Activated T-cell treated with anti-CD3 and anti-CD28 coated beads for 1 hour (primary cell): ENCODE results near the gene ZSCAN12.
"Not testable (repeated sequence)": the region's sequence is repeated elsewhere in the genome, so short reads cannot be mapped to it uniquely, and the experiment has no call there.

ENCODE experiments used
- DNase-seq: peaks from one replicate; pipeline ENCODE4 v3.0.0-alpha.2; 2020; ENCODE audit warnings: low read depth

Gene ZSCAN12

DNA sequence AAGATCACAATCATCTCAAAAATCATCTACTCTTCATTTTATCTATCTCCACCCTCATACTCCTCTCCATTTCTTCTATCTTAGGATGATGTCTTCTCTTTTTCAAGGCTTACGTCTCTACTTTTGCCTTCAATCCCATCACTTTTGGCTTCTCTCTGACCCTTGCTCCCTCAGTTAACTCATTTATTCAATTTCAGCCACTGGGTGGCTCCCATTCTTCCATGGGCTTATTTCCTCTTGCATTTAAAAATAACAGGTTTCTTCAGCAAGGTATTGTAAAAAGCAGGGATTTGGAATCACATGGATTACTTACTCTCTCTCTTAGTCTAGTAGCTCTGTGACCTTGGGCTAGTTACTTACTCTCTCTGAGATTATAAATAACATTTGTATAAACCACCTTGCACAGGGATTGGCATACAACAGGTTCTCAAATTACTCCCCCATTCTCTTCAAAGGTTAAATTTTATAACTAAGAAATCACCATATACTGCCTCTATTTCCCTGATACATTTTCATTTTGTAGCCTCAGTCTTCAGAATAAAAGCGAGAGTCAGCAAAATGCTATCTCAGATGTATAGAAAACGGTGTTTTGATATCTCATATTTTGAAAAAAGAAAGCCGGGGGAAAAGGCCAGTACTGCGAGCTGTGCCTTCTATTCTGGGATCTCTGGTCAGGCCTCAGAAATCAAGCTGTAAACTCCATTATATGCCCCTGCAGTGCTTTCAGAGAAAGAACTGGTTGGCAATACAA, 5.5 kb downstream of the ZSCAN12 start:
- no peak for DNase-seq

DNA sequence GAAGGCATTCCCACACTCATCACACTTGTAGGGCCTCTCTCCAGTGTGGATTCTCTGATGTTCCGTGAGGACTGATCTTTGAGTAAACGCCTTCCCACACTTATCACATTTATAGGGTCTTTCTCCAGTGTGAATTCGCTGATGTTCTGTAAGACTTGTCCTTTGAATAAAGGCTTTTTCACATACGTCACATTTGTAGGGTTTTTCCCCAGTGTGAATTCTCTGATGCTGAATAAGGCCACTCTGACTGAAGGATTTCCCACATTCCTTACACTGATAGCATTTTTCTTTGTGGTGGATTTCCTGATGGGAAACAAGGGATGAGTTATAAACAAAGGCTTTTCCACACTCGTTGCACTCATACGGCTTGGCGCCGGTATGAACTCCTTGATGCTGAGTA, 8.9 kb downstream of the ZSCAN12 start:
- no peak for DNase-seq

DNA sequence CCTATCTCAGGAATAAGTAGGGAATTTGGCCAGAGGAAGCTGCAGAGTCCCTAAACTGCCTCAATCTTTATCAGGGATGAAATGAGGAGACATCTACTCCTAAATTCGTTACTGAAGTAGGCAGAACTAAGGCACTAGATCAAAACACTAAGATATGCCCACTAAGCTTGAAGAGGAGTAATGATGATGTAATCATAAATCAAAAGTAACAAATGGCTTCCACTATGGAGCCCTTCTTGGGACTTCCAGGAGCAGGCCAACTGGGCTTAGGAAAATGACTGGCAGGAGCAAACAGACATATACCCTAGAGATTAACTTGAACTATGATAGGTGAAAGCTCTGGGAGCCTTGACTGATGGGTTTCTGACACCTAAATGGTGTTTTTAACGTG, 15.4 kb downstream of the ZSCAN12 start:
- DNase-seq, result no peak

DNA sequence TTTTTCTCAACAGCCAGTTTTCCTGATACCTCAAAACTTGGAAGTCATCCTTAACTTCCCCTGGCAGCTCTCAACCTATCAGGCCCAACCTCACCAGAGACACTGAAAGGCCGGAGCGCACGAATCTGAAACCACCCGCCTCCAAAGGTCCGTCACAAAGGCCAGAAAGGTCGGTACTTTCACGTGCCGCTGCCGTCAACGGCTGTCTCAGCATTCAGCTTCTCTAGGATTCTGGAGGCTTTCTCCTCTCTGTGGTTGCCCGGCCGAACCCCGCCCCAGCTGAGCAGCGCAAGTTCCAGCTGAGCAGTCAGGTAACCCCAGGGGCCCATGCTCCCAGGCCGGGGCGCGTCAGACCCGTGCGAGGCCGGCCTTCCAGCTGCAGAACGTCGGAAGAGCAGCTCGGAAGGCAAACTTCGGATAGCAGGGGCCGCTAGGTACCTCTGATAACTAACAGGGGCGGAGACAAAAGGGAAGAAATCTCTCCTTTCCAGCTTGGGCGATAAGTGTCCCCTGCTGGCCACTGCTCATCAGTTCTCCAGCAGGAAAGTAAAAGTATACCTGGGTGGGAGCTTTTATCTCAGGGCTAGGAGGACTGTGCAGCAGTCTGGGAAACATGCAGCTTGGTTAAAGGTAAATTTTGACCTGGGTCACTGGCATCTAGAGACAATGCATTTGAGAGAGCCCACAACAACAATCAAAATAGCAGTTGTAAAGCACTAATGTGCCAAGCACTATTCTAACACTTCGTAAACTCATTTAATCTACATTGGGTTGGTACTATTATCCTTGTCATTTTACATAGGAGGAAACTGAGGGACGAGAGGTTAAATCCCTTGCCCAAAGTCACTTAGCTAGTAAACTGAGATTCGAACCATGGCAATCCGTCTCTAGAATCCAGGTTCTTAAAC, 16.1 kb downstream of the ZSCAN12 start:
- DNase-seq, result no peak

DNA sequence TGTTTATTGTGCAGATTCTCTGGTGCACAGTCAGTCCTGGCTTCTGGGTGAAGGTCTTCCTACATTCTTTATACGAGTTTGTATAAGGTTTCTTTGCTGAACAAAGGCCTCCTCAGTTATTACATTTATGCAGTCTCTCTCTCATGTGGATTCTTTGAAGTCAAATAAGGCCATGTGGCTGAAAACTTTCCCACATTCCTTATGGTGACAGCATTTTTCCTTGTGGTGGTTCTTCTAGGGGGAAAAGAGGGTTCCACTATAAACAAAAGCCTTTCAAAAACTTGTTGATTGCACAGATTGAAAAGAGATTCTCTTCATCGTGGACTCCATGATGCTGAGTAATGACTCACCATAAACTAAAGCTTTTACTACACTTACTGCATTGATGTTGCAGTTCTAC, 19.2 kb downstream of the ZSCAN12 start:
- DNase-seq, result no peak

DNA sequence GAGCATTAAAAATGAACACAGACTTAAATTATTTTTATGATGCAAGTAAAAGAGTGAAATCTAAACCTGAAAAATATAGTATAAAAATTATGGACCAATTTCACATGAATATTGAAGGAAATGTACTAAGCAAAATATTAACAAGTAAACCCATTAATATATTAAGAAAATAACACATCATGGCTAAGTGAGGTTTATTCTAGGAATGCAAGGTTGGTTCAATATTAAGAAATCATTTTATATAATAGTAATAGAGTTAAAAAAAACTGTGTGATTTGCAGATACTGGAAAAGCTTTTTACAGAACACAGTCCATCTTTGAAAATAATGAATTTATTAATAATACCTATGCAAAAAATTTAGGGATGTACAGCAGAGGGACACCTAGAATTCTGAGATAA, 20.9 kb downstream of the ZSCAN12 start:
- no peak for DNase-seq

DNA sequence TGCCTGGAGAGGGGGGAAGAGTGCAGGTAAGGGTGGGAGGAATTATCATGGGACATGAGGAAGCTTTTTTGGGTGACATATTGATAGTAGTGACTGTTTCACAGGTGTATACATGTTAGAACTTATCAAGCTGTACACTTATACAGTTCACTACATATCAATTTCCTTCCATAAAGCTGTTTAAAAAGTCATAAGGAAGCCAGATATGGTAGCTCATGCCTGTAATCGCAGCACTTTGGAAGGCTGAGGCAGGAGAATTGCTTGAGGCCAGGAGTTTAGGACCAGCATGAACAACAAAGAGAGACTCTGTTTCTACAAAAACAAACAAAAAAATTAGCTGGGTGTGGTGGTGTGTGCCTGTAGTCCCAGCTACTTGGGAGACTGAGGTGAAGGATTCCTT, 21.7 kb downstream of the ZSCAN12 start:
- no peak for DNase-seq

DNA sequence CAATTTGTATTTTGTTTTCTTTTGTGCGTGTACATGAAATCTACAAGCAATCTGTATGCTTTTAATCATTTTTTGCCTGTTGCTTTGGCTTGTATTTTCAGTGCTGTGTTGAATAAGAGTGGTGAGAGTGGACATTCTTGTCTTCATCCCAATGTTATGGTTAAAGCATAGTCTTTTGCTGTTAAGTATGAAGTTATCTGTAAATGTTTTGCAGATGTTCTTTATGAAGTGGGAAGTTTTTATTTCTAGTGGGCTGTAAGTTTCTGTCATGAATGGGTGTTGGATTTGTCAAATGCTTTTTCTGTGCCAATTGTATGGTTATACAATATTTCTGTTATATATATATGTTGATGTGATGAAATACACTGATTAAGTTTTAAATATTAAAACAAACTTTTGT, 25.6 kb downstream of the ZSCAN12 start:
- DNase-seq, result no peak

DNA sequence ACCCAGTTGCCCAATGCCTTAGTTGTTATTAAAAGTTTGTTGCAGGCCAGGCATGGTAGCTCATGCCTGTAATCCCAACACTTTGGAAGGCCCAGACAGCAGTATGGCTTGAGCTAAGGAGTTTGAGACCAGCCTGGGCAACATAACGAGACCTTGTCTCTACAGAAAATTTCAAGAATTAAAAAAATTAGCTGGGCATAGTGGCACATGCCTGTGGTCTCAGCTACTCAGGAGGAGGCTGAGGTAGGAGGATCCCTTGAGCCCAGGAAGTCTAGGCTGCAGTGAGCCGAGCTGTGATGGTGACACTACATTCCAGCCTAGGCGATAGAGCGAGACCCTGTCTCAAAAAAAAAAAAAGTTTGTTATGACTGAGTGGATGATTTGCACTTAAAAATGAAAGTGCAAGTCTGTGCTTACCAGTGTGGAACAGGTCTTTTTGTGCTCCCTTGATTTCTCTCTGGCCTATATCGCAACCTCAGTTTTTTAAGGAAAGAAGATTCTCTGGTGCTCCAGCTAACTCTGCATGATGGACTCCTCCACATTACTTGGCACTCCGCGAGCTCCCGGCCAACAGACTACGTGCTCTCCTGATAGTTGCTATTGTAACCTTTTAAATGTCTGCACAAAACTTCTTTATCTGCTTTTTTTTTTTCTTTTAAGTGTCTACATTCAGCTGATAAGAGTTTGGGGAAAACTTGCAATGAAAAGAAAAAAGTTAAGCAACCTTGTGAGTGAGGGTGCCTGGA, 27.7 kb downstream of the ZSCAN12 start:
- no peak for DNase-seq

DNA sequence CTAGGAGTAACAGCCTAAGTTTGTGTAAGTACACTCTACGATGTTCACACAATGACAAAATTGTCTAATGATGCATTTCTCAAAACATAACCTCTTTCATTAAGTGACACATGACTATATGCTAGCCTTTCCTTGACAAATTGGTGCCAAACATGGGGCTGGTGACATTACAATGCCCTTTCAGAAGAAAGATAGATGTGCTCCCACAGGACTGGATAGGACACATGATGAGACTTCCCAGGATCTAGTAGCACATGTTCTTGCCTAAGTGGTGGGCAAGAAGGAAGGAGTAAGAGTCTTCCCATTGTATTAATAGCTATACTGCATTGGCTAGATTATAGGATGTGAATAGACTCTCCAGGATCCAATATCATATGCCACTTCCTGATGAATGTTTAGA, 28.3 kb downstream of the ZSCAN12 start:
- no peak for DNase-seq

DNA sequence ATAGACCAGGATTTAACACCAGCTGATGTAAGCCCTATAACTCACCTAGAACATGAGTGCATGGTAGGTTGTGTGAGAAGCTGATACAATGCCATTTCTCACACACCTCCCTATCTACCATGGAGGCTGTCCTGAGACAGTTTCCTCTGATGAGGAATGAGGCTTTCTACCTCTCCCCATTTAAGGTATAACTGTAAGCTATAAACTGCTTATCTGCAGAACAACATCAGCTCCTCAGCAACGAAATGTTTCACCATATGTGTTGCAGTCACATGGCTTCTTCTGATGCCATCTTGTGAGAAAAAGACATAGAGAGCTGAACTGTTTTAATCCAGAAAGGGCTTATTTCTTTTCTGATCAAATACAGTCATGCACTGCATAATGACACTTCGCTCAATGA, 29.1 kb downstream of the ZSCAN12 start:
- no peak for DNase-seq

DNA sequence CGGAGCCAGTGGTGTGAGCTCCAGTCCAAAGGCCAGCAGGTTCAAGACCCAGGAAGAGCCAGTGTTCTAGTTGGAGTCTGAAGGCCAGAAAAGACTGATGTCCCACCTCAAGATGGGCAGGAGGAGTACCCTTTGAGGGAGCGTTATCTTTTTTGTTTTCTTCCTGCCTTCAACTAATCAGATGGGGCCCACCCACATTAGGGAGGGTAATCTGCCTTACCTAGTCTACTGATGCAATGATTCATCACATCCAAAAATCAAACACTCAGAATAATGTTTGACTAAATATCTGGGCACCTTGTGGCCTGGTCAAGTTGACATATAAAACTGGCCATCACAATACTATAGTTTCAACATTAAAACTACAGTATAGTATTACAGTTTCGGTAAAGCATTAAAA, 30.1 kb downstream of the ZSCAN12 start:
- no peak for DNase-seq

DNA sequence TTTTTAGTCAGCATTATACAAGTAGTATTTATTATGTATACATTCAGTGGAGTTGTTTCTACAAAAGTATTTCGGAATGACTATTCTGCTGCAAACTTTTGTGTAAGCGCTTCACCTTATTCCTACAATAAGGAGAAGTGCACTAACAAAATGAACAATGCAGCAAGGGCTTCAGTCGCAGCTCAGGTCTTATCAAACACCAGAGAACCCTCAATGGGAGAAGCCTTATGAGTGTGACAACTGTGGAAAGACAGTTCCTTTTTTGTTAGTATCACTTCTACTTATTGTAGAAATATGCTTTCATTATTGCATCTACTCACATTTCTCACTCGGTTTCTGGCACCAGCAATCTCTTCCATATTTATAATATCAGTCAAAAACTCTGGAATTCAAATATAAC, 31.0 kb downstream of the ZSCAN12 start:
- DNase-seq, result no peak

DNA sequence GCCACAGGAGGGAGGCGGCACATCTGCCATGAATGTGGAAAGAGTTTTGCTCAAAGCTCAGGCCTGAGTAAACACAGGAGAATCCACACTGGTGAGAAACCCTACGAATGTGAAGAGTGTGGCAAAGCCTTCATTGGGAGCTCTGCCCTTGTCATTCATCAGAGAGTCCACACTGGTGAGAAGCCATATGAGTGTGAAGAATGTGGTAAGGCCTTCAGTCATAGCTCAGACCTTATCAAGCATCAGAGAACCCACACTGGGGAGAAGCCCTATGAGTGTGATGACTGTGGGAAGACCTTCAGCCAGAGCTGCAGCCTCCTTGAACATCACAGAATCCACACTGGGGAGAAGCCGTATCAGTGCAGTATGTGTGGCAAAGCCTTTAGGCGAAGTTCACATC, 34.0 kb downstream of the ZSCAN12 start:
- DNase-seq, result not testable (repeated sequence)

DNA sequence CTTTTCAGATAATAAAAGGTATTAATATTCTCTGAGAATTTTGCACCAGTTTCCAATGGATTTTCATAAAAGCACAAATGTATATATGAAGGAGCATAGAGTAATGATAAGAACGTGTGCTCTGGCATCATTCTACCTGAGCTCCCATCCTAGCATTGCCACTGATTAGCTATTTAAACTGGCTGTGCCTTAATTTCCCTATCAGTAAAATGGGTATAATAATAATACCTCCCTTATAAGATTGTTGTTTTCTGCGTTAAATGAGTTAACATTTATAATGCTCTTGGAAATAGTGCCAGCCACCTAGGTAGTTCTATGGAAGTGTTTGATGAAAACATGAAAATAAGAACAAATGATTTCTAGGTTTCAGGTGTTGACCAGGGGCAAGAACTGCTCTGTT, 38.6 kb downstream of the ZSCAN12 start:
- no peak for DNase-seq

DNA sequence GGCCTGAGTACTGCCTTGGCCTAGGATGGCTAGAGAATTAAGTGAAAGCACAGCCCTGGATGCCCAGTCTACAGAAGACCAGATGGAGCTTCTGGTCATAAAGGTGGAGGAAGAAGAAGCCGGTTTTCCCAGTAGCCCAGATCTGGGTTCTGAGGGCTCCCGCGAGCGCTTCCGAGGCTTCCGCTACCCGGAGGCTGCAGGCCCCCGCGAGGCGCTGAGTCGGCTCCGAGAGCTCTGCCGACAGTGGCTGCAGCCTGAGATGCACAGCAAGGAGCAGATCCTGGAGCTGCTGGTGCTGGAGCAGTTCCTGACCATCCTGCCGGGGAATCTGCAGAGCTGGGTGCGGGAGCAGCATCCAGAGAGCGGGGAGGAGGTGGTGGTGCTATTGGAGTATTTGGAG, 40.0 kb downstream of the ZSCAN12 start:
- DNase-seq, result not testable (repeated sequence)

DNA sequence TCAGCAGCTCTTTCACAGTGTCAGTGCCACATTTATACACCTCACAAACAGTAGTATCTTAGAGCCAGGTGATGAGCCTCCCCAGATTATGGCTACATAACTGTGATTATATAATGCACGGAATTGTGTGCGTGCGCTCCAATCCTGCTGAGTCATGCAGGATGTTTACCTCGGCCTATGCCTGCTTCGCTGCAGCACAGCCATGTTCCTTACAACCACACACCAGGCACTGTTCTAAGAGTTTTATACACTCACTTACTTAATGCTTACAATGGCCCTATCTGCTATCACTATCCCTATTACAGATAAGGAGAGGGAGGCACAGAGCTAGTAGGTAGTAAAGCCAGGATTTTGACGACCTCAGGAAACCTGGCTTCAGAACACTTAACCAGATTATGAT, 42.5 kb downstream of the ZSCAN12 start:
- DNase-seq, result no peak

DNA sequence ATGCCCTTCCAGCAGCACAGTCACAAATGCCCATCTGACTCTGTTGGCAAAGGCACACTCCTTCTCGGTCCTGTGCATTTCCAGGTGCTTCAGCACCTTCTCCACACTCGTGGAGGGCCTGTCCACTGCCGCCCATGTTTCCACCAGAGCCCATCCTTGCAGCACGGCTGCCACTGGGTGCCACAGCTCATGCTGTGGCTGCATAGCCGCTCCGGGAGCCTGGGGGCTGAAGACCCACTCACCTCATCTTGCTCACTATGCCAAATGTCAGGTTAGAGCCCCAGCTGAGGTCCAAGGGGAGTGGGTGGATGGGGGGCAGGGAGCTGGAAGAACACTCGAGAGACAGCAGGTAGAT, 42.9 kb downstream of the ZSCAN12 start:
- no peak for DNase-seq

DNA sequence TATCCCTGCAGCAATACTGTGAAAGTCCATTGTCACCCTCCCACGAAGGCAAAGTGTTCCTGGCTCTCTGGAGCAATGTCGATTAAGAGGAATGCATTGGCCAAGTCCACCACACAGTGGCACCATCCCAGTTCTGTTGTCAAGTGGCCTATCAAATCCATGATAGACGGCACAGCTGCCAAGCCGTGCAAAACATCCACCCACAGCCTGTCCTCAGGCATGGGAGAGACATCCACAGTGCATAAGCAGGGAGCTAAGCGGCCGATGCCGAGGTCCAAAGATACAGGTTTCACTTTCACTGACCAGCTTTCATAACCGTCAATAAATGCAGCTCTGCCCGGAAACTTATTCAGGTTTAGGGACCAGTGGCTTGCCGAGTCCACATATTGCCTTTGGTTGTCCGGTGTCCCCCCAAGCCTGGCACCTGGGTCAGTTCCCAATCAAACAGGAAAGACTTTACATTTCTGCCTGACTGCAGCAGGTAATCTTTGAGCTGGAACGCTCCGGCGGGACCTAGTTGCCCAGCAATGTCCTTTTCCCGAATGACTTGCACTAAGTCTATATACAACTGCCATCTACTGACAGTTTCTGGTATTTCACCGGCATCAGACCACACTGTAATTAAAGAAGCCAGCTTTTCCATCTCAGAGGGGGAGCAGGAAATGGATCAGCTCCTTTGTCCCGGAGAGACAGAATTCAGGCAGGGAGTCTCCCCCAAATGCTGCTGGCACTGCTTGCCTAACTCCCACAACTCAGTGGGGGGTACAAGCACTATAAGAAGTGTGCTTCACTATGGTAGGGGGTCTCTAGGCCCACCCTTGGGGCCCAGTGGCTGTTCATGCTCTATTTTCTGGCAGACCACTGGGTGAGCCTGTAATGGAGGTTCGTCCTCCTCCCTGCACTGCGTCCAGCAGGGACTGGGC, 43.5 kb downstream of the ZSCAN12 start:
- DNase-seq, result peak; percentile 30

DNA sequence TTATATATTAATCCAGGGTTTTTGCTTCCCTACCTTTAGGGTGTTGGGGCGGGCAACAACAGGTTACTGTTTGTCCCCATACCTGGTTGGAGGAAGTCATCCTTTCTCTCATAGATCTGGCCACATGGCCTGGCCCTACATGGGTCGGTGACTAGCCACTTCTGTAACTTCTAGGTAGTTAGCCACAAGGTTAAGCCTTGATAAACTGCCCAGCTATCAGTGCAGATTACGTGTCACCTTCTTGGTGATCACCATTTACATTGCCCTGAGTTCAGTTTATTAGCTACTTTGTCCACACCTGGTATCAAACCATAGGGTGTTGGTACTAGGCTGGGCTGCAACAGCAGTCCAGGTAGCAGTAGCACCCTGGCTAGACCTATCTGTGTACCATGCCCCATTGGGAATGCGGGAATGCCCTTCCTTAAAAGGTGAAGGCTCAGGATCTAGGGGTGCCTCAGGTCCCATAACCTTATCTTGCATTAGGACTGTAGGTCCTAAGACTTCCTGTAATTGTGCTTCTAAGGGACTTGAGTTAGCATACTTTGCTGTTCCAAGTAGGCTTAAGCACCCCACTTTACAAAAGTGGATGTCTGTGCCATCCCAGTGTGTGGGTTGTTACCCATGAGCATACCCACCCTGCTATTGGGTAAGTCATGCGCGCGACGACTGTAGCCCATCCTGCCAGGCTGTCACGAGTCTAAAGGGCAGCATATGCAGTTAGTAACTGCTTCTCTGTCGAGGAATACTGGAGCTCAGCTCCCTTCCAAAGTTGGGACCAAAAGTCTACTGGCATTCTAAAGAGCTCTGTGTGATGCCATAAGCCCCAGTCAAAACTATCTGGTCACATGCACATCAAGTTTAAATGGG, 44.6 kb downstream of the ZSCAN12 start:
- DNase-seq, result no peak
